Right lobe of liver (tissue), 6 donors: ENCODE measurements around the gene ZBTB44. TPM values are rescaled to one million over a fixed set of nuclear protein-coding genes. Genes with fewer than 3 reads are reported as not detected.

Experiments used
- ATAC-seq, 4 donors: fragments of 200-7000 bp; cut with Tn5 transposase; one replicate each; pipeline ENCODE4 v1.9.1; 2020; ENCODE audit warnings: mild to moderate bottlenecking in 4 of 4, moderate library complexity in 4 of 4
- DNase-seq, 3 donors: peaks; one replicate each; pipeline ENCODE4 v3.0.0-alpha.2; 2020
- H3K27ac ChIP-seq, 3 donors: fragments of 200-600 bp; one replicate each; pipeline ENCODE4 v1.8.0; 2022
- H3K27me3 ChIP-seq, 2 donors: fragments of 200-600 bp; one replicate each; pipeline ENCODE4 v1.8.0; 2022
- H3K36me3 ChIP-seq, 4 donors: fragments of 200-600 bp; sonication (generic) in 1 of 4; one replicate each; pipeline versions ENCODE4 v1.5.1 to v1.8.0; 2017 to 2022; ENCODE audit warnings: control low read depth in 1 of 4
- H3K4me1 ChIP-seq, 4 donors: fragments of 200-600 bp; sonication (generic) in 1 of 4; one replicate each; pipeline versions ENCODE4 v1.5.1 to v1.8.0; 2017 to 2022; ENCODE audit warnings: control low read depth in 1 of 4
- H3K4me3 ChIP-seq, 3 donors: fragments of 200-600 bp; one replicate each; pipeline ENCODE4 v1.8.0; 2022
- H3K9me3 ChIP-seq, 4 donors: fragments of 200-600 bp; sonication (generic) in 1 of 4; one replicate each; pipeline versions ENCODE4 v1.5.1 to v1.8.0; 2017 to 2022; ENCODE audit warnings: control low read depth in 1 of 4
- CTCF ChIP-seq, 4 donors: fragments of 200-600 bp in 3 of 4; fragments of 450-650 bp in 1 of 4; IDR thresholded peaks; one replicate each; pipeline versions ENCODE4 v1.5.1 to v1.8.0; 2016 to 2022; ENCODE audit warnings: antibody characterized with exemption in 4 of 4, mild to moderate bottlenecking in 2 of 4
- POLR2A ChIP-seq: fragments of 450-650 bp; IDR thresholded peaks from one replicate; pipeline ENCODE4 v1.6.1; 2017; ENCODE audit warnings: antibody characterized with exemption, mild to moderate bottlenecking
- WGBS: methylation state at CpG from one replicate; pipeline ENCODE4 v1.1.6; 2018; ENCODE audit warnings: low coverage, low lambda C conversion rate; ENCODE audit not compliant: insufficient coverage; ENCODE audit errors: missing lambda C conversion rate; 5-methylcytosine and 5-hydroxymethylcytosine counted together
- intact Hi-C, 2 donors: fragments of 100-400 bp; cut with DNase I; formaldehyde crosslinking; loops; one replicate each; pipeline versions ENCODE4 v1.11.2 to v1.14.1; 2022
- total RNA-seq, 6 experiments: library from RNA; depleted of rRNA in 2 of 6; stranded (reverse); fragments of >200 nt in 2 of 6; fragmentation: NEBNext Ultra II Directional in 3 of 6; extraction: Animal tissue kit (Norgen Biotek cat#: 25700) in 3 of 6; gene quantifications; one replicate each; pipeline versions ENCODE4 v1.1.0 to v1.2.4, GENCODE V29; 2016 to 2023
- donor health status: DM: no; HTN: yes; CAD: no.
- donor health status: DM: no; HTN: no; CAD: no.
- donor health status: DM: no; HTN: no; CAD: no.
- donor health status: DM: no; HTN: yes; CAD: no.
- donor health status: DM: no; HTN: yes; CAD: no.

The ZBTB44 gene
- total RNA-seq, 6 experiments from 2014 or later = 16.3 to 22.4 (median 18.4) TPM

GRCh38 chr11:130203766-130204702 lies 110.7 kb downstream of the ZBTB44 start:
- DNase-seq = peak in 1 of 3 donors; percentile 1
- TF ChIP-seq POLR2A = no peak
- TF ChIP-seq CTCF (IDR thresholded peaks at IDR 0.05) = no peak
- Histone ChIP-seq H3K27me3 (no peaks in the 10 kb centered on the region), H3K27ac (no peak overlapping the region), H3K36me3 (no peaks in the 10 kb centered on the region), H3K9me3 (no peaks in the 10 kb centered on the region), H3K4me1 (no peaks in the 10 kb centered on the region), H3K4me3 (no peak overlapping the region)
- no peak for ATAC-seq
- intact Hi-C loops = no loop called here
- WGBS = 87% methylated on average over 14 of the region's 27 CpGs

GRCh38 chr11:130202818-130203689 lies 111.7 kb downstream of the ZBTB44 start:
- intact Hi-C loops = no loop called here
- 82% methylated on average over 15 of the region's 25 CpGs for WGBS
- no peaks in the 10 kb centered on the region for H3K27me3 ChIP-seq
- TF ChIP-seq CTCF (IDR thresholded peaks at IDR 0.05) (no peak), POLR2A (no peak)
- H3K4me3 ChIP-seq = no peak overlapping the region
- no peaks in the 10 kb centered on the region for H3K4me1 ChIP-seq
- H3K9me3 ChIP-seq = no peaks in the 10 kb centered on the region
- ATAC-seq (peak in 2 of 4 donors; percentile 11 to 28), DNase-seq (peak in 2 of 3 donors; percentile 11 to 17)
- no peaks in the 10 kb centered on the region for H3K36me3 ChIP-seq
- H3K27ac ChIP-seq = no peak overlapping the region

GRCh38 chr11:130202009-130202817 lies 112.5 kb downstream of the ZBTB44 start:
- ATAC-seq (no peak), DNase-seq (peak in 1 of 3 donors; percentile 40)
- no peak overlapping the region for H3K27ac ChIP-seq
- intact Hi-C loops = no loop called here
- no peaks in the 10 kb centered on the region for H3K4me1 ChIP-seq
- 62% methylated on average over 4 of the region's 12 CpGs for WGBS
- no peak overlapping the region for H3K4me3 ChIP-seq
- H3K27me3 ChIP-seq = no peaks in the 10 kb centered on the region
- H3K9me3 ChIP-seq = no peaks in the 10 kb centered on the region
- TF ChIP-seq POLR2A = no peak
- no peak for TF ChIP-seq CTCF (IDR thresholded peaks at IDR 0.05)
- no peaks in the 10 kb centered on the region for H3K36me3 ChIP-seq

GRCh38 chr11:130201026-130201425 lies 113.7 kb downstream of the ZBTB44 start:
- DNase-seq (no peak), ATAC-seq (no peak)
- H3K9me3 ChIP-seq = no peaks in the 10 kb centered on the region
- no peak overlapping the region for H3K27ac ChIP-seq
- H3K4me3 ChIP-seq = no peak overlapping the region
- no peaks in the 10 kb centered on the region for H3K4me1 ChIP-seq
- TF ChIP-seq POLR2A = no peak
- TF ChIP-seq CTCF (IDR thresholded peaks at IDR 0.05) = no peak
- WGBS = 96% methylated on average over 5 of the region's 7 CpGs
- no peaks in the 10 kb centered on the region for H3K27me3 ChIP-seq
- intact Hi-C loops = no loop called here
- H3K36me3 ChIP-seq = no peaks in the 10 kb centered on the region
